ENCODE measurements around the gene GPER1.

DNA sequence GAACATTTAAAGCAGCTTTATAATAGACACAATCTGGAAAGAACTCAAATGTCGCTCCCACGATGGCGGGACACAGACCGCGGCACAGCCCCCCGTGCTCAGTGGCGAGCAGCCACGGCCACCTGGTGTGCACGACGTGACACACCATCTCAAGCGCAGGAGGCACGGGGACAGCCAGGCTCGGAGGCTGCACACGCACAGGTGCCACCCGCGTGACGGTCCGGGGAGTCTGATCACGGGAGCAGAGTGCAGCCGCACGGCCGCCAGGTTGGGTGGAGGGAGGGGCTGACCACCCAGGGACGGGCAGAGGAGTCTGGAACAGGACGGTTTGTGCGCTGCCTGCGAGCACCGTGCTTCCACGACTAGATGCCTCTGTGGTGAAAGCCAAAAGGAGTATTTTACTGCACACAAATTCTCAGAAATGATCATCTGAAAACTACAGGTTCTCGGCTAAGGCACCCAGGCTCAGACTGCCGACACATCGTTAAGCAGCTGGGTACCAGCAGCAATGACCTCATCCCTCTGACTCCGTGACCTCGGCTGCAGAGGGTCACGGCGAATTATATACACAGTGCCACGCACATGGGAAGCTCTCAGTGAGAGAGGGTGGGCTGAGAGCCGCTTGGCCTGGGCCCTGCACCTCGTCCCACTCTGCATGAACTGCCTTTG, 7.5 kb upstream of the GPER1 start:
- TF ChIP-seq, protein P1, sequence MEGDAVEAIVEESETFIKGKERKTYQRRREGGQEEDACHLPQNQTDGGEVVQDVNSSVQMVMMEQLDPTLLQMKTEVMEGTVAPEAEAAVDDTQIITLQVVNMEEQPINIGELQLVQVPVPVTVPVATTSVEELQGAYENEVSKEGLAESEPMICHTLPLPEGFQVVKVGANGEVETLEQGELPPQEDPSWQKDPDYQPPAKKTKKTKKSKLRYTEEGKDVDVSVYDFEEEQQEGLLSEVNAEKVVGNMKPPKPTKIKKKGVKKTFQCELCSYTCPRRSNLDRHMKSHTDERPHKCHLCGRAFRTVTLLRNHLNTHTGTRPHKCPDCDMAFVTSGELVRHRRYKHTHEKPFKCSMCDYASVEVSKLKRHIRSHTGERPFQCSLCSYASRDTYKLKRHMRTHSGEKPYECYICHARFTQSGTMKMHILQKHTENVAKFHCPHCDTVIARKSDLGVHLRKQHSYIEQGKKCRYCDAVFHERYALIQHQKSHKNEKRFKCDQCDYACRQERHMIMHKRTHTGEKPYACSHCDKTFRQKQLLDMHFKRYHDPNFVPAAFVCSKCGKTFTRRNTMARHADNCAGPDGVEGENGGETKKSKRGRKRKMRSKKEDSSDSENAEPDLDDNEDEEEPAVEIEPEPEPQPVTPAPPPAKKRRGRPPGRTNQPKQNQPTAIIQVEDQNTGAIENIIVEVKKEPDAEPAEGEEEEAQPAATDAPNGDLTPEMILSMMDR (optimal IDR thresholded peaks at IDR 0.05 in 1 of 3, IDR thresholded peaks at IDR 0.05 in 1 of 3, conservative IDR thresholded peaks at IDR 0.05 in 1 of 3; ENCODE audit: extremely low read depth in 1 of 3, insufficient read depth in 2 of 3, low read length in 3 of 3), result no peak
- no peak for TF ChIP-seq EZH2 (IDR thresholded peaks at IDR 0.05; ENCODE audit: low read length)
